SK-N-SH treated with all-trans-retinoic acid at 6 μM for 48 hours (cell line): ENCODE measurements around the gene ACTR1A.

Source experiments
- ATAC-seq: fragments of 200-7000 bp; cut with Tn5 transposase; 3 replicates; pipeline ENCODE4 v1.9.1; 2020; ENCODE audit warnings: mild to moderate bottlenecking, moderate library complexity
- ARNTL ChIP-seq: fragments of 450-650 bp; formaldehyde crosslinking; IDR thresholded peaks from 2 replicates; pipeline ENCODE4 v1.5.0; 2020; ENCODE audit warnings: low read depth, mild to moderate bottlenecking, moderate library complexity, borderline replicate concordance
- BACH2 ChIP-seq: fragments of 250-450 bp; sonication (Bioruptor Pico); IDR thresholded peaks from 2 replicates; pipeline ENCODE4 v1.9.0; 2021; ENCODE audit warnings: mild to moderate bottlenecking, borderline replicate concordance
- CSDC2 ChIP-seq: fragments of 250-450 bp; sonication (Bioruptor Pico); IDR thresholded peaks from 2 replicates; pipeline ENCODE4 v1.5.0; 2020; ENCODE audit warnings: mild to moderate bottlenecking, moderate library complexity
- ESRRG ChIP-seq: fragments of 250-450 bp; sonication (Bioruptor Pico); IDR thresholded peaks from 2 replicates; pipeline ENCODE4 v1.6.1; 2021; ENCODE audit warnings: mild to moderate bottlenecking
- GLIS3 ChIP-seq: fragments of 250-450 bp; sonication (Bioruptor Pico); IDR thresholded peaks from 2 replicates; pipeline ENCODE4 v1.5.0; 2020; ENCODE audit warnings: mild to moderate bottlenecking, moderate library complexity
- ISL1 ChIP-seq: fragments of 250-450 bp; sonication (Bioruptor Pico); IDR thresholded peaks from 2 replicates; pipeline ENCODE4 v2.1.2; 2022; ENCODE audit warnings: mild to moderate bottlenecking, moderate library complexity
- OSR1 ChIP-seq: fragments of 250-450 bp; sonication (Bioruptor Pico); IDR thresholded peaks from 2 replicates; pipeline ENCODE4 v1.8.0; 2022; ENCODE audit warnings: moderate library complexity, mild to moderate bottlenecking, inconsistent platforms
- PPARA ChIP-seq: fragments of 250-450 bp; sonication (Bioruptor Pico); IDR thresholded peaks from 2 replicates; pipeline ENCODE4 v1.5.0; 2020; ENCODE audit warnings: mild to moderate bottlenecking, borderline replicate concordance
- SNAI2 ChIP-seq: fragments of 250-450 bp; sonication (Bioruptor Pico); IDR thresholded peaks from 2 replicates; pipeline ENCODE4 v1.5.0; 2020; ENCODE audit warnings: mild to moderate bottlenecking, moderate library complexity
- TCF4 ChIP-seq: fragments of 250-450 bp; sonication (Bioruptor Pico); IDR thresholded peaks from 2 replicates; pipeline ENCODE4 v1.8.0; 2021; ENCODE audit warnings: mild to moderate bottlenecking, moderate library complexity, borderline replicate concordance
- ZC3H10 ChIP-seq: fragments of 250-450 bp; sonication (Bioruptor Pico); IDR thresholded peaks from 2 replicates; pipeline ENCODE4 v1.5.1; 2021; ENCODE audit warnings: mild to moderate bottlenecking, moderate library complexity
- ZFP3 ChIP-seq: fragments of 250-450 bp; sonication (Bioruptor Pico); IDR thresholded peaks from 2 replicates; pipeline ENCODE4 v1.5.0; 2020; ENCODE audit warnings: mild to moderate bottlenecking, moderate library complexity
- ZFP30 ChIP-seq: fragments of 450-650 bp; formaldehyde crosslinking; IDR thresholded peaks from 2 replicates; pipeline ENCODE4 v1.5.0; 2022; ENCODE audit warnings: mild to moderate bottlenecking, moderate library complexity
- ZNF565 ChIP-seq: fragments of 450-650 bp; formaldehyde crosslinking; conservative IDR thresholded peaks from 2 replicates; pipeline ENCODE4 v1.5.0; 2020; ENCODE audit warnings: low read depth, mild to moderate bottlenecking, moderate library complexity
- ZNF70 ChIP-seq: fragments of 450-650 bp; formaldehyde crosslinking; IDR thresholded peaks from 2 replicates; pipeline ENCODE4 v1.5.0; 2020; ENCODE audit warnings: mild to moderate bottlenecking, moderate library complexity
- ZNF8 ChIP-seq: fragments of 450-650 bp; formaldehyde crosslinking; IDR thresholded peaks from 2 replicates; pipeline ENCODE4 v1.5.0; 2020; ENCODE audit warnings: mild to moderate bottlenecking, moderate library complexity
- TF ChIP-seq, protein P1 (sequence below): fragments of 250-450 bp; sonication (Bioruptor Pico); IDR thresholded peaks from 2 replicates; pipeline ENCODE4 v1.8.0; 2021; ENCODE audit warnings: low read depth, mild to moderate bottlenecking, moderate library complexity, borderline replicate concordance
- TF ChIP-seq, protein P2 (sequence below): fragments of 250-450 bp; sonication (Bioruptor Pico); IDR thresholded peaks from 2 replicates; pipeline ENCODE4 v1.5.0; 2020; ENCODE audit warnings: mild to moderate bottlenecking, moderate library complexity
- TF ChIP-seq, protein P3 (sequence below): fragments of 250-450 bp; sonication (Bioruptor Pico); IDR thresholded peaks from 2 replicates; pipeline ENCODE4 v1.8.0; 2020; ENCODE audit warnings: mild to moderate bottlenecking, moderate library complexity, borderline replicate concordance
- TF ChIP-seq, protein P4 (sequence below): fragments of 250-450 bp; sonication (Bioruptor Pico); IDR thresholded peaks from 2 replicates; pipeline ENCODE4 v1.5.1; 2020; ENCODE audit warnings: low read depth, mild to moderate bottlenecking, moderate library complexity

Gene ACTR1A

DNA sequence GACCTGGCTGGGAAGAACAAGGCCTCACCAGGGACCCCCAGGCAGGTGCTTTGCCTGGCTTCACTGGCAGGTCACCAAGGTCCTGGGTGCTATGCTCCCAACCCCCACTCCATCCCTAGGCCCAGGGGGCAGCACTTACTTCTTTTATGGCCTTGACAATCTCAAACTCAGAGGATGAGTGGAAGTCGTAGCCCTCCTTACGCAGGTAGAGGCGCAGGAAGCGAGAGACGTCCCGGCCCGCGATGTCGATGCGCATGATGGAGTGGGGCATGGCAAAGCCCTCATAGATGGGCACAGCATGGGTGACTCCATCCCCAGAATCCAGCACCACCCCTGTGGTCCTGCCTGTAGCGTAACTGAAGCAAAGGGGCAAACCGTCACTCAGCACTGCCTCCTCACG, 18.5 kb downstream of the ACTR1A start:
- ATAC-seq = no peak
- TF ChIP-seq, protein P1, sequence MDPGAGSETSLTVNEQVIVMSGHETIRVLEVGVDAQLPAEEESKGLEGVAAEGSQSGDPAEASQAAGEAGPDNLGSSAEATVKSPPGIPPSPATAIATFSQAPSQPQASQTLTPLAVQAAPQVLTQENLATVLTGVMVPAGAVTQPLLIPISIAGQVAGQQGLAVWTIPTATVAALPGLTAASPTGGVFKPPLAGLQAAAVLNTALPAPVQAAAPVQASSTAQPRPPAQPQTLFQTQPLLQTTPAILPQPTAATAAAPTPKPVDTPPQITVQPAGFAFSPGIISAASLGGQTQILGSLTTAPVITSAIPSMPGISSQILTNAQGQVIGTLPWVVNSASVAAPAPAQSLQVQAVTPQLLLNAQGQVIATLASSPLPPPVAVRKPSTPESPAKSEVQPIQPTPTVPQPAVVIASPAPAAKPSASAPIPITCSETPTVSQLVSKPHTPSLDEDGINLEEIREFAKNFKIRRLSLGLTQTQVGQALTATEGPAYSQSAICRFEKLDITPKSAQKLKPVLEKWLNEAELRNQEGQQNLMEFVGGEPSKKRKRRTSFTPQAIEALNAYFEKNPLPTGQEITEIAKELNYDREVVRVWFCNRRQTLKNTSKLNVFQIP (CRISPR knock-in tag) = no peak
- TF ChIP-seq ZFP3 (CRISPR knock-in tag) (no peak), ZC3H10 (CRISPR knock-in tag) (no peak), BACH2 (CRISPR knock-in tag) (no peak)
- TF ChIP-seq, protein P2, sequence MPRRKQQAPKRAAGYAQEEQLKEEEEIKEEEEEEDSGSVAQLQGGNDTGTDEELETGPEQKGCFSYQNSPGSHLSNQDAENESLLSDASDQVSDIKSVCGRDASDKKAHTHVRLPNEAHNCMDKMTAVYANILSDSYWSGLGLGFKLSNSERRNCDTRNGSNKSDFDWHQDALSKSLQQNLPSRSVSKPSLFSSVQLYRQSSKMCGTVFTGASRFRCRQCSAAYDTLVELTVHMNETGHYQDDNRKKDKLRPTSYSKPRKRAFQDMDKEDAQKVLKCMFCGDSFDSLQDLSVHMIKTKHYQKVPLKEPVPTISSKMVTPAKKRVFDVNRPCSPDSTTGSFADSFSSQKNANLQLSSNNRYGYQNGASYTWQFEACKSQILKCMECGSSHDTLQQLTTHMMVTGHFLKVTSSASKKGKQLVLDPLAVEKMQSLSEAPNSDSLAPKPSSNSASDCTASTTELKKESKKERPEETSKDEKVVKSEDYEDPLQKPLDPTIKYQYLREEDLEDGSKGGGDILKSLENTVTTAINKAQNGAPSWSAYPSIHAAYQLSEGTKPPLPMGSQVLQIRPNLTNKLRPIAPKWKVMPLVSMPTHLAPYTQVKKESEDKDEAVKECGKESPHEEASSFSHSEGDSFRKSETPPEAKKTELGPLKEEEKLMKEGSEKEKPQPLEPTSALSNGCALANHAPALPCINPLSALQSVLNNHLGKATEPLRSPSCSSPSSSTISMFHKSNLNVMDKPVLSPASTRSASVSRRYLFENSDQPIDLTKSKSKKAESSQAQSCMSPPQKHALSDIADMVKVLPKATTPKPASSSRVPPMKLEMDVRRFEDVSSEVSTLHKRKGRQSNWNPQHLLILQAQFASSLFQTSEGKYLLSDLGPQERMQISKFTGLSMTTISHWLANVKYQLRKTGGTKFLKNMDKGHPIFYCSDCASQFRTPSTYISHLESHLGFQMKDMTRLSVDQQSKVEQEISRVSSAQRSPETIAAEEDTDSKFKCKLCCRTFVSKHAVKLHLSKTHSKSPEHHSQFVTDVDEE (CRISPR knock-in tag) = no peak
- TF ChIP-seq, protein P3, sequence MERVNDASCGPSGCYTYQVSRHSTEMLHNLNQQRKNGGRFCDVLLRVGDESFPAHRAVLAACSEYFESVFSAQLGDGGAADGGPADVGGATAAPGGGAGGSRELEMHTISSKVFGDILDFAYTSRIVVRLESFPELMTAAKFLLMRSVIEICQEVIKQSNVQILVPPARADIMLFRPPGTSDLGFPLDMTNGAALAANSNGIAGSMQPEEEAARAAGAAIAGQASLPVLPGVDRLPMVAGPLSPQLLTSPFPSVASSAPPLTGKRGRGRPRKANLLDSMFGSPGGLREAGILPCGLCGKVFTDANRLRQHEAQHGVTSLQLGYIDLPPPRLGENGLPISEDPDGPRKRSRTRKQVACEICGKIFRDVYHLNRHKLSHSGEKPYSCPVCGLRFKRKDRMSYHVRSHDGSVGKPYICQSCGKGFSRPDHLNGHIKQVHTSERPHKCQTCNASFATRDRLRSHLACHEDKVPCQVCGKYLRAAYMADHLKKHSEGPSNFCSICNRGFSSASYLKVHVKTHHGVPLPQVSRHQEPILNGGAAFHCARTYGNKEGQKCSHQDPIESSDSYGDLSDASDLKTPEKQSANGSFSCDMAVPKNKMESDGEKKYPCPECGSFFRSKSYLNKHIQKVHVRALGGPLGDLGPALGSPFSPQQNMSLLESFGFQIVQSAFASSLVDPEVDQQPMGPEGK (CRISPR knock-in tag) = no peak

DNA sequence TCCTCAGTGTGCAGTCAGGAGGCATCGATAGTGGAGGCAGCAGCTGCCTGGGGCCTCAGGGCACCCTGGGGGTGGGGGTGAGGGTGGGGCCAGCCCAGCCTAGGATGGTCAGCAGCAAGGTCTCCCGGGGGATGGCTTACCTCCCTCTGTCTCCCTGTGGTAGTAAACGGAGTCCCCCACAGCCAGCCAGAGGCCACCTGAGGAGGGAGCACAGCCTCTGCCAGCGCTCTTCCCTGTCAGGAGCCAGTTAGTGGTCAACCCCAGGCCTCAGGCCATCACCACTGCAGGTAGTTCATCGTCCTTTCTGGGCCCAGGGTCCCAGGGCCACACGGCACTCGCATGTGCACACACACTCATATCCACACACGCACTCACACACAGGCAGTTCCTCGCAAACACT, 22.1 kb downstream of the ACTR1A start:
- TF ChIP-seq ISL1 = no peak
- TF ChIP-seq ARNTL (CRISPR knock-in tag) = no peak
- ATAC-seq = no peak

DNA sequence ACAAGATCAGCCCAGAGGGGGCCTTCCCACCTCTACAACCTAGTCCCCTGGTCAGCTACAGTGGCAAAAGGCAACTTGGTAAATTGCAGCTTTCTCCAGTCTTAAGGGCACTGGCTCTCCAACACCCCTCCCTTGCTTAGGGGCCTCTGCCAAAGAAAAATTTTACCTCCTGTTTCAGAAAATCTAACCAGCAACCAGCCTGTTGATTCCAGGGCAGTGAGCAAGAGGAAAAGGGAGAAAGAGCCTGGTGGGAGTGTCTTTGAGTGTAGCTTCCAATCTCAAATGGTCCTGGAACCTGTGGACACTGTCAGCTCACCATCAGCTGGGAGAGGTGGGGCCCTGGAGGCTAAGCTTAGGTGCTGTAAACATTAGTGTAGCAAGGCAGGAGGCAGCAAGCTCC, 22.9 kb downstream of the ACTR1A start:
- no peak for ATAC-seq
- TF ChIP-seq BACH2 (CRISPR knock-in tag) = no peak
- no peak for TF ChIP-seq ZFP3 (CRISPR knock-in tag)
- no peak for TF ChIP-seq GLIS3 (CRISPR knock-in tag)
- TF ChIP-seq ISL1 = no peak
- TF ChIP-seq TCF4 (CRISPR knock-in tag) = no peak
- TF ChIP-seq, protein P1 (CRISPR knock-in tag) = no peak
- TF ChIP-seq ZNF70 (CRISPR knock-in tag) = no peak
- TF ChIP-seq, protein P4, sequence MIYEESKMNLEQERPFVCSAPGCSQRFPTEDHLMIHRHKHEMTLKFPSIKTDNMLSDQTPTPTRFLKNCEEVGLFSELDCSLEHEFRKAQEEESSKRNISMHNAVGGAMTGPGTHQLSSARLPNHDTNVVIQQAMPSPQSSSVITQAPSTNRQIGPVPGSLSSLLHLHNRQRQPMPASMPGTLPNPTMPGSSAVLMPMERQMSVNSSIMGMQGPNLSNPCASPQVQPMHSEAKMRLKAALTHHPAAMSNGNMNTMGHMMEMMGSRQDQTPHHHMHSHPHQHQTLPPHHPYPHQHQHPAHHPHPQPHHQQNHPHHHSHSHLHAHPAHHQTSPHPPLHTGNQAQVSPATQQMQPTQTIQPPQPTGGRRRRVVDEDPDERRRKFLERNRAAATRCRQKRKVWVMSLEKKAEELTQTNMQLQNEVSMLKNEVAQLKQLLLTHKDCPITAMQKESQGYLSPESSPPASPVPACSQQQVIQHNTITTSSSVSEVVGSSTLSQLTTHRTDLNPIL (CRISPR knock-in tag) = no peak
- TF ChIP-seq ZNF565 = no peak
- TF ChIP-seq PPARA (CRISPR knock-in tag) = no peak
- no peak for TF ChIP-seq ZNF8 (CRISPR knock-in tag)
- TF ChIP-seq, protein P2 (CRISPR knock-in tag) = no peak
- no peak for TF ChIP-seq SNAI2 (CRISPR knock-in tag)
- no peak for TF ChIP-seq ZFP30 (CRISPR knock-in tag)
- TF ChIP-seq CSDC2 = no peak
- TF ChIP-seq ARNTL (CRISPR knock-in tag) = no peak
- no peak for TF ChIP-seq ESRRG (CRISPR knock-in tag)
- TF ChIP-seq OSR1 (CRISPR knock-in tag) = no peak
